Stimulated activated CD8-positive, alpha-beta memory T cell treated with anti-CD3 and anti-CD28 coated beads, Interleukin-12 subunit alpha, Interleukin-12 subunit beta, amount 100 ng/mL, for 24 hours (primary cell): Measurements from ENCODE around the gene C1RL.

ENCODE experiments used
- DNase-seq: peaks from one replicate; pipeline ENCODE4 v3.0.0-alpha.2; 2020; ENCODE audit errors: extremely low read depth

The C1RL gene

GRCh38 chr12:7092229-7092985 lies 16.6 kb downstream of the C1RL start, which contains the start of gene C1R:
Gene C1R (minus strand): TSS chr12:7092445. CDS start chr12:7092388, 57 bp downstream.
- DNase-seq = no peak

- no peak for DNase-seq
Observed at GRCh38 chr12:7091660-7092228, 17.3 kb downstream of the C1RL start.

GRCh38 chr12:7091171-7091570 lies 17.8 kb downstream of the C1RL start:
- DNase-seq = no peak

GRCh38 chr12:7090222-7090998 lies 18.6 kb downstream of the C1RL start:
- no peak for DNase-seq

GRCh38 chr12:7089196-7089871 lies 19.7 kb downstream of the C1RL start:
- DNase-seq = no peak

GRCh38 chr12:7083125-7083524 lies 25.9 kb downstream of the C1RL start:
- no peak for DNase-seq

GRCh38 chr12:7081037-7081436 lies 28.0 kb downstream of the C1RL start:
- DNase-seq = no peak

GRCh38 chr12:7079826-7080125 lies 29.2 kb downstream of the C1RL start:
- DNase-seq = no peak

GRCh38 chr12:7078163-7078562 lies 30.9 kb downstream of the C1RL start:
- no peak for DNase-seq

GRCh38 chr12:7076493-7076892 lies 32.5 kb downstream of the C1RL start:
- no peak for DNase-seq

GRCh38 chr12:7075939-7076338 lies 33.1 kb downstream of the C1RL start:
- DNase-seq = no peak

- no peak for DNase-seq
Observed at GRCh38 chr12:7075518-7075917, 33.5 kb downstream of the C1RL start.

GRCh38 chr12:7073946-7074345 lies 35.1 kb downstream of the C1RL start:
- DNase-seq = no peak

- no peak for DNase-seq
Observed at GRCh38 chr12:7072554-7072953, 36.5 kb downstream of the C1RL start.

GRCh38 chr12:7072035-7072434 lies 37.0 kb downstream of the C1RL start:
- no peak for DNase-seq

- DNase-seq = no peak
Observed at GRCh38 chr12:7069386-7069785, 39.6 kb downstream of the C1RL start.

GRCh38 chr12:7068994-7069346 lies 40.0 kb downstream of the C1RL start:
- DNase-seq = no peak

GRCh38 chr12:7068240-7068993 lies 40.6 kb downstream of the C1RL start:
- DNase-seq = no peak

GRCh38 chr12:7067096-7067495 lies 41.9 kb downstream of the C1RL start:
- no peak for DNase-seq

- DNase-seq = no peak
Observed at GRCh38 chr12:7066596-7066995, 42.4 kb downstream of the C1RL start.

GRCh38 chr12:7065073-7065623 lies 43.9 kb downstream of the C1RL start:
- no peak for DNase-seq

- DNase-seq = no peak
Observed at GRCh38 chr12:7064516-7064915, 44.5 kb downstream of the C1RL start.
